Brain microvascular endothelial cell (primary cell): ENCODE data around the gene CCDC178.

Source experiments
- DNase-seq: peaks from one replicate; pipeline ENCODE4 v3.0.0-alpha.2; 2020
- H3K27ac ChIP-seq: fragments of 250-450 bp; sonication (Bioruptor Pico); 2 replicates; pipeline ENCODE4 v1.5.1; 2020; ENCODE audit warnings: mild to moderate bottlenecking, moderate library complexity
- H3K27me3 ChIP-seq: fragments of 250-450 bp; sonication (Bioruptor Pico); replicated peaks from 2 replicates; pipeline ENCODE4 v1.5.1; 2020; ENCODE audit warnings: mild to moderate bottlenecking
- H3K36me3 ChIP-seq: fragments of 250-450 bp; sonication (Bioruptor Pico); replicated peaks from 2 replicates; pipeline ENCODE4 v1.5.1; 2020; ENCODE audit warnings: mild to moderate bottlenecking
- H3K4me3 ChIP-seq: 2 replicates; pipeline ENCODE4 v1.5.1; 2011; ENCODE audit warnings: low read depth, mild to moderate bottlenecking, control low read depth, low read length, moderate library complexity
- CTCF ChIP-seq: IDR thresholded peaks from 2 replicates; pipeline ENCODE4 v1.5.1; 2011; ENCODE audit warnings: low read depth, mild to moderate bottlenecking, moderate library complexity, low read length, control low read depth, inconsistent platforms; ENCODE audit errors: missing control alignments
- in situ Hi-C: cut with HindIII; loops from 2 replicates; pipeline ENCODE4 v1.10.0; 2017; ENCODE audit warnings: low sequenced_read_pairs, low pct_ligation_motif_present

The CCDC178 gene

GRCh38 chr18:33052886-33053285 is 387.6 kb downstream of the CCDC178 start:
- H3K27me3 ChIP-seq = no peaks in the 10 kb centered on the region
- H3K36me3 ChIP-seq = no peaks in the 10 kb centered on the region
- no peak for DNase-seq
- no peak for TF ChIP-seq CTCF
- in situ Hi-C loops = no loop called here
- no peak overlapping the region for H3K4me3 ChIP-seq
- H3K27ac ChIP-seq = no peak overlapping the region

- H3K36me3 ChIP-seq = no peaks in the 10 kb centered on the region
- DNase-seq = no peak
- no peak for TF ChIP-seq CTCF
- H3K4me3 ChIP-seq = no peak overlapping the region
- in situ Hi-C loops = no loop called here
- H3K27ac ChIP-seq = no peak overlapping the region
- no peaks in the 10 kb centered on the region for H3K27me3 ChIP-seq
Observed at GRCh38 chr18:33051407-33051806, 389.1 kb downstream of the CCDC178 start.

GRCh38 chr18:33040213-33040612 is 400.3 kb downstream of the CCDC178 start:
- in situ Hi-C loops = no loop called here
- H3K27ac ChIP-seq = no peak overlapping the region
- no peak for TF ChIP-seq CTCF

GRCh38 chr18:33034945-33035344 is 405.6 kb downstream of the CCDC178 start:
- H3K27ac ChIP-seq = no peak overlapping the region
- DNase-seq = no peak
- TF ChIP-seq CTCF = no peak
- H3K36me3 ChIP-seq = no peaks in the 10 kb centered on the region
- H3K4me3 ChIP-seq = no peak overlapping the region
- in situ Hi-C loops = no loop called here
- no peaks in the 10 kb centered on the region for H3K27me3 ChIP-seq

More at GRCh38 chr18:33040213-33040612, 400.3 kb downstream of the CCDC178 start:
- Histone ChIP-seq H3K4me3 (no peak overlapping the region), H3K36me3 (no peaks in the 10 kb centered on the region), H3K27me3 (no peaks in the 10 kb centered on the region)
- no peak for DNase-seq

- Histone ChIP-seq H3K27ac (no peak overlapping the region), H3K36me3 (no peaks in the 10 kb centered on the region), H3K27me3 (no peaks in the 10 kb centered on the region), H3K4me3 (no peak overlapping the region)
- in situ Hi-C loops = no loop called here
- no peak for TF ChIP-seq CTCF
- no peak for DNase-seq
Observed at GRCh38 chr18:33034212-33034611, 406.3 kb downstream of the CCDC178 start.

GRCh38 chr18:33022370-33022769 is 418.2 kb downstream of the CCDC178 start:
- TF ChIP-seq CTCF = no peak
- DNase-seq = no peak
- in situ Hi-C loops = no loop called here

More at GRCh38 chr18:33022370-33022769, 418.2 kb downstream of the CCDC178 start:
- Histone ChIP-seq H3K36me3 (no peaks in the 10 kb centered on the region), H3K27ac (no peak overlapping the region), H3K27me3 (no peaks in the 10 kb centered on the region), H3K4me3 (no peak overlapping the region)
